ENCODE measurements around the gene XCR1. TPM values are rescaled to one million over a fixed set of nuclear protein-coding genes. Genes with fewer than 3 reads are reported as not detected.

XCR1 gene
- total and polyA plus RNA-seq, 2 of the 8 experiments (the other 6 are each of a cell fraction or from before 2014, with no cell fraction given): 0.53 TPM; not detected in 1

DNA sequence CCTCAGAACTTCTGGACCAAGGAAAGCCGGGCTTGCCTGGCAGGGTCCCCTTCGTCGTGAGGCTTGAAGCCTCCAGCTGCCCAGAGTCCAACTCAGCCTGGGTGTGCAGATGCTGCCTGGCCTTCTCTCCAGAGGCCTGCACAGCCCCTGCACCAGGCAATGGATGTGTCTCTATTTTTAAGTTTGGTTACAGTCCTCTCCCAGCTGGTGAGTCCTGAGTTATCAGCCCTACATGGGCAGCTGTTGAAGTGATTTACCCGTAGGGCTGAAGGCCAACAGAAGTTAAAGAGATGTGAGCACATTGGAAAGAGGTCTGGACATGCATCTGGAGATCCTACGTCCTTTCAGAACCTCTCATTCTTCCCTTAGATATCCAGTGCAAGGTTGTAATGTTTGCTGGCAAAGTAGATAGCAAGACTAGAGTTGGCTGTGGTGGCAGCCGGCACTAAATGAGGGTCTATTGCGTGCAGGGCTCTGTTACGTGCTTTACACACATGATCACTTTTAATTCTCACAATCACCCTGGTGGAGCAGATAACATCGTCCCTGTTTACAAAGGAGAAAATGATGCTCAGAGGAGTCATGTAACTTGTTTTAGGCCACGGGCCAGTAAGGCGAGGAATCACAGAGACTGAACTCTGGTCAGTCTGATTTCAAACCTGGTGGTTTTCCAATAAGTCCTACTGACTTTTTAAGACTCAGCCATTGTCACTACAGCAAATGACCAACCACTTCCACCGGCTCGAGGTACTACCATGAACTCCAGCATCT is 41.6 kb downstream of the XCR1 start:
- Histone ChIP-seq H3K79me2 (ENCODE audit: control insufficient read depth in 1 of 2, insufficient read depth in 2 of 2, low read length in 2 of 2) (peaks cover 0 to 49% of the 10 kb centered on the region in 2 experiments; a peak in 2 of 4 replicates), H3K56ac (replicated peaks; ENCODE audit: insufficient read length, low read depth, low read length) (no peak overlapping the region), H3K9me3 (ENCODE audit: insufficient read depth in 2 of 2, low read depth in 1 of 2, low read length in 1 of 2) (no peaks in the 10 kb centered on the region), H3K14ac (ENCODE audit: insufficient read length) (no peak overlapping the region), H3K27ac (ENCODE audit: low read depth, low read length) (no peak overlapping the region), H3K9ac (replicated peaks in 1 of 4; ENCODE audit: extremely low read depth in 1 of 4, low read depth in 3 of 4, low read length in 3 of 4) (no peak overlapping the region), H3K4ac (replicated peaks; ENCODE audit: insufficient read length, low read depth, low read length) (no peak overlapping the region), H3K36me3 (ENCODE audit: control insufficient read depth in 2 of 4, insufficient read depth in 4 of 4, low read length in 3 of 4) (peaks cover 7 to 34% (median 28%) of the 10 kb centered on the region in 4 experiments), H2BK20ac (ENCODE audit: low read length) (no peak overlapping the region), H2AK5ac (ENCODE audit: low read depth, low read length) (no peak overlapping the region), H3K23me2 (ENCODE audit: low read depth, low read length) (no peaks in the 10 kb centered on the region), H2BK5ac (ENCODE audit: low read depth, low read length) (no peak overlapping the region), H4K8ac (ENCODE audit: extremely low read depth, insufficient read depth, low read length) (no peak overlapping the region; the same call in 1 of the 2 replicates), H3K4me3 (ENCODE audit: extremely low read depth in 1 of 4, insufficient read depth in 2 of 4, low read depth in 3 of 4, low read length in 4 of 4) (no peak overlapping the region), H3K79me1 (ENCODE audit: low read depth, low read length) (peaks cover 8% of the 10 kb centered on the region), H3K27me3 (replicated peaks in 1 of 4; ENCODE audit: control insufficient read depth in 3 of 4, extremely low read depth in 1 of 4, insufficient read depth in 3 of 4, low read length in 3 of 4) (no peaks in the 10 kb centered on the region), H4K5ac (ENCODE audit: insufficient read length, low read depth, low read length) (no peak overlapping the region), H2BK12ac (ENCODE audit: low read depth, low read length) (no peak overlapping the region), H3K18ac (ENCODE audit: extremely low read depth, low read length) (no peak overlapping the region), H4K20me1 (replicated peaks in 1 of 2; ENCODE audit: control insufficient read depth in 1 of 2, insufficient read depth in 2 of 2, low read length in 2 of 2) (peaks cover 0 to 6% of the 10 kb centered on the region in 2 experiments), H2AFZ (ENCODE audit: low read length) (no peak overlapping the region), H4K91ac (replicated peaks; ENCODE audit: insufficient read length, low read length) (no peak overlapping the region), H2BK15ac (ENCODE audit: low read length) (no peak overlapping the region), H2BK120ac (replicated peaks; ENCODE audit: low read depth, low read length) (no peak overlapping the region), H3K4me2 (ENCODE audit: insufficient read depth in 1 of 2, low read depth in 2 of 2, low read length in 2 of 2) (no peak overlapping the region), H3K4me1 (replicated peaks in 1 of 4; ENCODE audit: control insufficient read depth in 3 of 4, insufficient read depth in 4 of 4, low read length in 3 of 4) (peaks cover 0 to 4% (median 2%) of the 10 kb centered on the region in 4 experiments; a peak in 3 of 7 replicates), H3K23ac (ENCODE audit: insufficient read length) (no peak overlapping the region)
- ChIA-PET POLR2A (ENCODE audit: partially characterized antibody) (interaction anchor here (1.2 kb wide), 2 partner anchors 9 to 10 kb away, joined by 3 read pairs; partner anchors contain the start of gene FYCO1), CTCF (ENCODE audit: partially characterized antibody) (interaction anchor here (1.7 kb wide), 1 partner anchor 11 kb away, joined by 3 read pairs; no protein-coding TSS in a partner anchor)
- WGBS, 2 experiments (ENCODE audit: extremely low coverage in 1 of 2, insufficient coverage in 1 of 2, insufficient read length in 1 of 2, insufficient replicate concordance in 2 of 2, low coverage in 1 of 2, low lambda C conversion rate in 2 of 2, missing lambda C conversion rate in 1 of 2): 89% methylated on average over 13 of the region's 13 CpGs; no CpG with 5 or more reads in 1 of the 2 experiments
- FAIRE-seq (no peak), DNase-seq (ENCODE audit: low read depth in 1 of 2, low spot score in 2 of 2) (no peak)
- TF ChIP-seq KDM5A (IDR thresholded peaks at IDR 0.05; ENCODE audit: low read length) (no peak), POU5F1 (IDR thresholded peaks at IDR 0.05; ENCODE audit: low read depth, low read length) (no peak), SP1 (IDR thresholded peaks at IDR 0.05; ENCODE audit: low read depth, low read length) (no peak), CBX8 (IDR thresholded peaks at IDR 0.05; ENCODE audit: borderline replicate concordance, low read depth, low read length) (no peak), SIRT6 (IDR thresholded peaks at IDR 0.05; ENCODE audit: low read length) (no peak), SIN3A (conservative IDR thresholded peaks at IDR 0.05 in 1 of 2, IDR thresholded peaks at IDR 0.05 in 1 of 2; ENCODE audit: low read depth in 1 of 2, low read length in 2 of 2) (no peak)
- TF ChIP-seq, protein P1, sequence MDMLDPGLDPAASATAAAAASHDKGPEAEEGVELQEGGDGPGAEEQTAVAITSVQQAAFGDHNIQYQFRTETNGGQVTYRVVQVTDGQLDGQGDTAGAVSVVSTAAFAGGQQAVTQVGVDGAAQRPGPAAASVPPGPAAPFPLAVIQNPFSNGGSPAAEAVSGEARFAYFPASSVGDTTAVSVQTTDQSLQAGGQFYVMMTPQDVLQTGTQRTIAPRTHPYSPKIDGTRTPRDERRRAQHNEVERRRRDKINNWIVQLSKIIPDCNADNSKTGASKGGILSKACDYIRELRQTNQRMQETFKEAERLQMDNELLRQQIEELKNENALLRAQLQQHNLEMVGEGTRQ (IDR thresholded peaks at IDR 0.05; ENCODE audit: low read length): no peak
- TF ChIP-seq, protein P2, sequence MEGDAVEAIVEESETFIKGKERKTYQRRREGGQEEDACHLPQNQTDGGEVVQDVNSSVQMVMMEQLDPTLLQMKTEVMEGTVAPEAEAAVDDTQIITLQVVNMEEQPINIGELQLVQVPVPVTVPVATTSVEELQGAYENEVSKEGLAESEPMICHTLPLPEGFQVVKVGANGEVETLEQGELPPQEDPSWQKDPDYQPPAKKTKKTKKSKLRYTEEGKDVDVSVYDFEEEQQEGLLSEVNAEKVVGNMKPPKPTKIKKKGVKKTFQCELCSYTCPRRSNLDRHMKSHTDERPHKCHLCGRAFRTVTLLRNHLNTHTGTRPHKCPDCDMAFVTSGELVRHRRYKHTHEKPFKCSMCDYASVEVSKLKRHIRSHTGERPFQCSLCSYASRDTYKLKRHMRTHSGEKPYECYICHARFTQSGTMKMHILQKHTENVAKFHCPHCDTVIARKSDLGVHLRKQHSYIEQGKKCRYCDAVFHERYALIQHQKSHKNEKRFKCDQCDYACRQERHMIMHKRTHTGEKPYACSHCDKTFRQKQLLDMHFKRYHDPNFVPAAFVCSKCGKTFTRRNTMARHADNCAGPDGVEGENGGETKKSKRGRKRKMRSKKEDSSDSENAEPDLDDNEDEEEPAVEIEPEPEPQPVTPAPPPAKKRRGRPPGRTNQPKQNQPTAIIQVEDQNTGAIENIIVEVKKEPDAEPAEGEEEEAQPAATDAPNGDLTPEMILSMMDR (IDR thresholded peaks at IDR 0.05; ENCODE audit: control extremely low read depth in 1 of 3, insufficient read depth in 1 of 3, low read depth in 1 of 3, low read length in 3 of 3): no peak

Data from H1 (cell line).